Esophagus muscularis mucosa (tissue), 4 donors: Measurements from ENCODE around the gene SRSF9.

Source experiments
- EP300 ChIP-seq: sonication (generic); formaldehyde crosslinking; IDR thresholded peaks from one replicate; pipeline ENCODE4 v1.6.1; 2017; ENCODE audit warnings: antibody characterized with exemption
- POLR2A ChIP-seq: fragments of 450-650 bp; IDR thresholded peaks from one replicate; pipeline ENCODE4 v1.6.1; 2017; ENCODE audit warnings: antibody characterized with exemption, moderate library complexity, mild to moderate bottlenecking, low read depth
- TF ChIP-seq, protein P1 (sequence below), 3 experiments: fragments of 200-600 bp in 2 of 3; fragments of 450-650 bp in 1 of 3; sonication (generic) in 2 of 3; IDR thresholded peaks; one replicate each; pipeline ENCODE4 v1.5.1; 2017 to 2019; ENCODE audit warnings: antibody characterized with exemption in 3 of 3, mild to moderate bottlenecking in 2 of 3, moderate library complexity in 1 of 3

DNA sequence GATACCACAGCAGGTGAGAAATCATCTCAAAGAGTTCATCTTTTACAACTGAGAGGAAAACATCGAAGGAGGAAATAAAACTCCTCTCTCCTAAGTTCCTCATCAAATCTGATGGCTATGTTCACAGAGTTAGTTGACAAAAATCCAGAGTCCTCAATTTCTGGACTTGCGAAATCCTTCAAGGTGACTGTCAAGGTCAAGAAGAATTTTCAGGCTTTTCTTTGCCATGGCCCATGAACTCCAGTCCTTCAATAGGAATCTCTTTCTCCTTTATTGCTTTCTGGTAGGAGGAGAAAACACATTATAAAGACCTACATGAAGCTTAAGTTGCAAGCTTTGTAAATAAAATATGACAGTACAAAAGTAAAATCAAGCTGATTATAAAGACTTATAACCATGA, 24.9 kb downstream of the SRSF9 start:
- TF ChIP-seq, protein P1, sequence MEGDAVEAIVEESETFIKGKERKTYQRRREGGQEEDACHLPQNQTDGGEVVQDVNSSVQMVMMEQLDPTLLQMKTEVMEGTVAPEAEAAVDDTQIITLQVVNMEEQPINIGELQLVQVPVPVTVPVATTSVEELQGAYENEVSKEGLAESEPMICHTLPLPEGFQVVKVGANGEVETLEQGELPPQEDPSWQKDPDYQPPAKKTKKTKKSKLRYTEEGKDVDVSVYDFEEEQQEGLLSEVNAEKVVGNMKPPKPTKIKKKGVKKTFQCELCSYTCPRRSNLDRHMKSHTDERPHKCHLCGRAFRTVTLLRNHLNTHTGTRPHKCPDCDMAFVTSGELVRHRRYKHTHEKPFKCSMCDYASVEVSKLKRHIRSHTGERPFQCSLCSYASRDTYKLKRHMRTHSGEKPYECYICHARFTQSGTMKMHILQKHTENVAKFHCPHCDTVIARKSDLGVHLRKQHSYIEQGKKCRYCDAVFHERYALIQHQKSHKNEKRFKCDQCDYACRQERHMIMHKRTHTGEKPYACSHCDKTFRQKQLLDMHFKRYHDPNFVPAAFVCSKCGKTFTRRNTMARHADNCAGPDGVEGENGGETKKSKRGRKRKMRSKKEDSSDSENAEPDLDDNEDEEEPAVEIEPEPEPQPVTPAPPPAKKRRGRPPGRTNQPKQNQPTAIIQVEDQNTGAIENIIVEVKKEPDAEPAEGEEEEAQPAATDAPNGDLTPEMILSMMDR (IDR thresholded peaks at IDR 0.05) = no peak
- no peak for TF ChIP-seq EP300
- TF ChIP-seq POLR2A = no peak
